Esophagus squamous epithelium (tissue), 5 donors: ENCODE results near the gene ZNF792. TPM values are rescaled to one million over a fixed set of nuclear protein-coding genes. Genes with fewer than 3 reads are reported as not detected.

Experiments used
- DNase-seq: peaks from one replicate; lab custom pipeline; 2025; lab: John Stamatoyannopoulos, UW
- H3K27ac ChIP-seq, 4 donors: fragments of 200-600 bp; sonication (generic); one replicate each; pipeline ENCODE4 v1.5.1; 2016 to 2019; ENCODE audit warnings: mild to moderate bottlenecking in 1 of 4
- H3K27me3 ChIP-seq, 4 donors: fragments of 200-600 bp; sonication (generic); 1 replicate in 3 of 4; 2 replicates in 1 of 4; pipeline versions ENCODE4 v1.5.1 to v1.6.0; 2017 to 2021; ENCODE audit warnings: antibody characterized with exemption in 1 of 4
- H3K36me3 ChIP-seq, 3 donors: fragments of 200-600 bp; sonication (generic); one replicate each; pipeline ENCODE4 v1.5.1; 2016 to 2019
- H3K4me1 ChIP-seq, 3 donors: fragments of 200-600 bp; sonication (generic); one replicate each; pipeline ENCODE4 v1.5.1; 2017 to 2019
- H3K4me3 ChIP-seq, 4 donors: fragments of 200-600 bp; sonication (generic); 1 replicate in 3 of 4; 2 replicates in 1 of 4; pipeline ENCODE4 v1.5.1; 2016 to 2019; ENCODE audit warnings: mild to moderate bottlenecking in 2 of 4, moderate library complexity in 1 of 4
- H3K9me3 ChIP-seq, 3 donors: fragments of 200-600 bp; sonication (generic); one replicate each; pipeline ENCODE4 v1.5.1; 2016 to 2019
- CTCF ChIP-seq, 6 experiments: fragments of 450-650 bp in 4 of 6; fragments of 200-600 bp in 2 of 6; sonication (generic) in 2 of 6; IDR thresholded peaks; one replicate each; pipeline ENCODE4 v1.5.1; 2016 to 2019; ENCODE audit warnings: antibody characterized with exemption in 6 of 6, mild to moderate bottlenecking in 4 of 6, moderate library complexity in 4 of 6
- POLR2A ChIP-seq, 4 donors: fragments of 450-650 bp; IDR thresholded peaks; one replicate each; pipeline ENCODE4 v1.6.1; 2017; ENCODE audit warnings: antibody characterized with exemption in 4 of 4, mild to moderate bottlenecking in 4 of 4, moderate library complexity in 3 of 4
- WGBS, 2 donors: methylation state at CpG; one replicate each; pipeline ENCODE4 v1.1.5; 2018; 5-methylcytosine and 5-hydroxymethylcytosine counted together
- intact Hi-C: fragments of 100-400 bp; cut with DNase I; formaldehyde crosslinking; loops from one replicate; pipeline ENCODE4 v1.15.0; 2022
- total RNA-seq, 4 donors: library from RNA; depleted of rRNA; stranded (reverse); fragments of >200 nt; gene quantifications; one replicate each; pipeline ENCODE4 v1.1.0, GENCODE V29; 2016
- donor health status: DM: yes; HTN: yes; CAD: no.

ZNF792 gene
- total RNA-seq, 4 donors from 2014 or later, result 1.0 to 4.6 (median 2.7) TPM

GRCh38 chr19:34943861-34944573 lies 20.0 kb downstream of the ZNF792 start:
- DNase-seq, result no peak
- Histone ChIP-seq H3K4me3 (no peak overlapping the region), H3K27ac (no peak overlapping the region), H3K4me1 (no peaks in the 10 kb centered on the region), H3K36me3 (peaks cover 0 to 47% (median 7%) of the 10 kb centered on the region in 3 donors), H3K9me3 (peaks cover 0 to 58% (median 27%) of the 10 kb centered on the region in 3 donors), H3K27me3 (no peaks in the 10 kb centered on the region)
- TF ChIP-seq POLR2A (IDR thresholded peaks at IDR 0.05), result no peak
- TF ChIP-seq CTCF (IDR thresholded peaks at IDR 0.05), result no peak
- intact Hi-C loops, result no loop called here
- WGBS, 2 donors, result 96% methylated on average over 13 of the region's 13 CpGs

DNA sequence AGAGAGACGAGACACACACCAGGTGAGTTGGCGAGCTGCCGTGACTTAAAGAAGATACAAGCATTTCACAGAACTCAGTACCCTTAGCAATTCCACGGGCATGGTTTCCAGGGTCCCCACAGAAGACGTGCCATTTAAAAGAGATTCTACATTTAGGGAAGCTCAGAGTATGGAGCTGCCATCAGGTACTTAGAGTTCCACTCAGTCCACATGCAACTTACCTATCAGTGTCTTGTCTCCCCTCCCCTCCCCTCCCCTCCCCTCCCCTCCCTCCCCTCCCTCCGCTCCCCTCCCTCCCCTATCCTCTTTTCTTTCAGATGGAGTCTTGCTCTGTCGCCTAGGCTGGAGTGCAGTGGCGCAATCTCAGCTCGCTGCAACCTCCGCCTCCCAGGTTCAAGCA lies 25.1 kb downstream of the ZNF792 start:
- Histone ChIP-seq H3K4me3 (no peak overlapping the region), H3K27me3 (no peaks in the 10 kb centered on the region), H3K36me3 (peaks cover 0 to 81% (median 3%) of the 10 kb centered on the region in 3 donors), H3K27ac (no peak overlapping the region), H3K4me1 (no peaks in the 10 kb centered on the region), H3K9me3 (peaks cover 0 to 12% (median 8%) of the 10 kb centered on the region in 3 donors)
- 85 to 97% methylated on average over 8 of the region's 10 CpGs for WGBS, 2 donors
- no peak for DNase-seq
- intact Hi-C loops, result no loop called here
- TF ChIP-seq POLR2A (IDR thresholded peaks at IDR 0.05) (no peak), CTCF (IDR thresholded peaks at IDR 0.05) (no peak)

- WGBS, 2 donors, result 95 to 97% methylated on average over 4 of the region's 4 CpGs
- Histone ChIP-seq H3K27ac (no peak overlapping the region), H3K4me1 (no peaks in the 10 kb centered on the region), H3K36me3 (peaks cover 0 to 86% (median 4%) of the 10 kb centered on the region in 3 donors), H3K9me3 (no peaks in the 10 kb centered on the region), H3K27me3 (no peaks in the 10 kb centered on the region), H3K4me3 (no peak overlapping the region)
- no peak for DNase-seq
- intact Hi-C loops, result no loop called here
- TF ChIP-seq POLR2A (IDR thresholded peaks at IDR 0.05) (no peak), CTCF (IDR thresholded peaks at IDR 0.05) (no peak)
These were observed 27.8 kb downstream of the ZNF792 start for GRCh38 chr19:34936184-34936583.

DNA sequence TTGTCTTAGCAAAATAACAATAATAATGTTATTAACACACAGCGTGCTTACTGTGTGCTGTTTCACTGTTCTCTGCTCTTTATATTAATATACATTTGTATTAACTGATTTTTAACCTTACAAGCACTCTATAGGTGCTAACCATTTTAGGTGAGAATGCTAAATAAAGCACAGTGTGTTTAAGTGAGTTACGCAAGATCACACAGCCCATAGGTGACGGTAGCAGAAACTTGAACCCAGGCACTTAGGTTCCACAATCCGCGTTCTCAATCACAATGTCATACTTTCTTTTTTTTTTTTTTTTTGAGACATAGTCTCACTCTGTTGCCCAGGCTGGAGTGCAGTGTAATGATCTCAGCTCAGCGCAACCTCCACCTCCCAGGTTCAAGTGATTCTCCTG lies 31.5 kb downstream of the ZNF792 start:
- peaks cover 0 to 74% (median 4%) of the 10 kb centered on the region in 3 donors for H3K36me3 ChIP-seq
- intact Hi-C loops, result no loop called here
- no peak overlapping the region for H3K4me3 ChIP-seq
- H3K27me3 ChIP-seq, result no peaks in the 10 kb centered on the region
- no peaks in the 10 kb centered on the region for H3K9me3 ChIP-seq
- DNase-seq, result no peak
- WGBS, 2 donors, result 96 to 98% methylated on average over 6 of the region's 6 CpGs
- H3K27ac ChIP-seq, result no peak overlapping the region
- peaks cover 0 to 11% (median 0%) of the 10 kb centered on the region in 3 donors for H3K4me1 ChIP-seq
- no peak for TF ChIP-seq CTCF (IDR thresholded peaks at IDR 0.05)
- no peak for TF ChIP-seq POLR2A (IDR thresholded peaks at IDR 0.05)

GRCh38 chr19:34926685-34927375 lies 37.2 kb downstream of the ZNF792 start, which contains the start of gene ZNF30:
ZNF30 (plus strand) TSS chr19:34926903; CDS start chr19:34929948, 3,045 bp downstream.
- H3K4me1 ChIP-seq, result peaks cover 0 to 19% (median 0%) of the 10 kb centered on the region in 3 donors
- no peaks in the 10 kb centered on the region for H3K27me3 ChIP-seq
- WGBS, 2 donors, result 0% methylated on average over 15 to 22 of the region's 53 CpGs
- peaks cover 0 to 17% (median 3%) of the 10 kb centered on the region in 3 donors for H3K36me3 ChIP-seq
- intact Hi-C loops, result no loop called here
- DNase-seq, result peak; percentile 16
- H3K4me3 ChIP-seq, result peak within 1 kb of the TSS; percentile 60 to 94 (median 65)
- H3K27ac ChIP-seq, result peak within 1 kb of the TSS; percentile 62 to 80 (median 78)
- no peaks in the 10 kb centered on the region for H3K9me3 ChIP-seq
- TF ChIP-seq POLR2A (IDR thresholded peaks at IDR 0.05), result peak in 3 of 4 donors; percentile 16 to 35 (median 18)
- TF ChIP-seq CTCF (IDR thresholded peaks at IDR 0.05), result peak in 2 of 6 experiments; percentile 5 to 24
